AG04450 (cell line): ENCODE data around the gene PLBD1. TPM values are rescaled to one million over a fixed set of nuclear protein-coding genes. Genes with fewer than 3 reads are reported as not detected.

Experiments
- CTCF ChIA-PET: fragments of 300-600, 350-600 bp; formaldehyde crosslinking; extraction: SDS; loops from one replicate; lab custom pipeline; 2022; ENCODE audit warnings: antibody characterized with exemption, inconsistent platforms; lab: Charles Lee
- POLR2A ChIA-PET: fragments of 350-600 bp; formaldehyde crosslinking; extraction: SDS; loops from one replicate; lab custom pipeline; 2021; ENCODE audit warnings: antibody characterized with exemption, inconsistent platforms; lab: Yijun Ruan, JAX
- DNase-seq: peaks from one replicate; pipeline ENCODE4 v3.0.0-alpha.2; 2011; ENCODE audit warnings: low read depth, low spot score
- H3K27ac ChIP-seq: one replicate; pipeline ENCODE4 v1.5.1; 2012; ENCODE audit warnings: low read depth, low read length, control low read depth
- H3K27me3 ChIP-seq: one replicate; pipeline ENCODE4 v1.6.0; 2012; ENCODE audit warnings: low read length; ENCODE audit not compliant: control insufficient read depth, insufficient read depth
- H3K4me3 ChIP-seq: 2 replicates; pipeline ENCODE4 v1.5.1; 2011; ENCODE audit warnings: mild to moderate bottlenecking, low read depth, low read length, control low read depth
- H3K9me3 ChIP-seq: 2 replicates; pipeline ENCODE4 v1.5.1; 2012; ENCODE audit warnings: low read length; ENCODE audit not compliant: control insufficient read depth, insufficient read depth
- CTCF ChIP-seq: IDR thresholded peaks from 2 replicates; pipeline ENCODE4 v1.5.1; 2011; ENCODE audit warnings: low read depth, low read length, control low read depth, inconsistent platforms
- polyA plus RNA-seq: library from polyadenylated mRNA; depleted of rRNA; stranded (reverse); fragments of >200 nt; gene quantifications from 2 replicates; pipeline ENCODE4 v1.2.3, GENCODE V29; 2011

The PLBD1 gene
- polyA plus RNA-seq, 1 experiment = 0.37 TPM

- Histone ChIP-seq H3K9me3 (no peaks in the 10 kb centered on the region), H3K4me3 (no peak overlapping the region), H3K27ac (no peak overlapping the region), H3K27me3 (no peaks in the 10 kb centered on the region)
- TF ChIP-seq CTCF = no peak
- ChIA-PET POLR2A (no interaction called here), CTCF (interaction anchor here (1.5 kb wide), 1 partner anchor 374 kb away, joined by 4 read pairs; no protein-coding TSS in a partner anchor)
- no peak for DNase-seq
Observed at GRCh38 chr12:14611640-14612203, 44.0 kb upstream of the PLBD1 start.

DNA sequence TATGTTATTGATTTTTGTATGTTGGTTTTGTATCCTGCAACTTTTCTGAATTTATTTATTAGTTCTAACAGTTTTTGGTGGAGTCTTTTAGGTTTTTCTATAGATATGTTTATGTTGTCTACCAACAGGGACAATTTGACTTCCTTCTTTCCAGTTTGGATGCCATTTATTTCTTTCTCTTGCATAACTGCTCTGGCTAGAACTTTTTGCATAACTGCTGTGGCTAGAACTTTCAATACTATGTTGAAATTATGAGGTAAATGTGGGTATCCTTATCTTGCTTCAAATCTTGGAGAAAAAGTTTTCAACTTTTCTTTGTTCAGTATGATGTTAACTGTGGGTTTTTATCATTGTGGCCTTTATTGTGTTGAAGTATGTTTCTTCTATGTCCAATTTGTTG lies 39.9 kb upstream of the PLBD1 start:
- no peak for TF ChIP-seq CTCF
- H3K27me3 ChIP-seq = no peaks in the 10 kb centered on the region
- no peak for DNase-seq
- no peak overlapping the region for H3K27ac ChIP-seq
- no peaks in the 10 kb centered on the region for H3K9me3 ChIP-seq
- POLR2A ChIA-PET = no interaction called here
- CTCF ChIA-PET = no interaction called here
- no peak overlapping the region for H3K4me3 ChIP-seq

GRCh38 chr12:14605401-14605989 lies 37.8 kb upstream of the PLBD1 start:
- Histone ChIP-seq H3K27me3 (no peaks in the 10 kb centered on the region), H3K4me3 (no peak overlapping the region), H3K27ac (no peak overlapping the region), H3K9me3 (no peaks in the 10 kb centered on the region)
- CTCF ChIA-PET = no interaction called here
- no peak for DNase-seq
- no peak for TF ChIP-seq CTCF
- POLR2A ChIA-PET = no interaction called here

GRCh38 chr12:14601692-14602478 lies 34.2 kb upstream of the PLBD1 start:
- no peak overlapping the region for H3K27ac ChIP-seq
- no peak overlapping the region for H3K4me3 ChIP-seq
- DNase-seq = no peak
- ChIA-PET CTCF (no interaction called here), POLR2A (no interaction called here)
- no peaks in the 10 kb centered on the region for H3K9me3 ChIP-seq
- no peak for TF ChIP-seq CTCF
- no peaks in the 10 kb centered on the region for H3K27me3 ChIP-seq

DNA sequence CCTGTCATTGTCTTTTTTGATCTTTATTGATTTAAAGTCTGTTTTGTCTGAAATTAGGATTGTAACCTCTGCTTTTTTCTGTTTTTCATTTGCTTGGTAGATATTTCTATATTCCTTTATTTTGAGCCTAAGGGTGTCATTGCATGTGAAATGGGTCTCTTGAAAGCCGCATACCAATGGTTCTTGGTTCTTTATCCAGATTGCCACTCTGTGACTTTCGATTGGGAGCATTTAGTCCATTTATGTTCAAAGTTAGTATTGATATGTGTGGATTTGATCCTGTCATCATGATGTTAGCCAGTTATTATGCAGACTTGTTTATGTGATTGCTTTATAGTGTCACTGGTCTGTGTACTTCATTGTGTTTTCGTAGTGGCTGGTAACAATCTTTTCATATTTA lies 29.8 kb upstream of the PLBD1 start:
- Histone ChIP-seq H3K4me3 (no peak overlapping the region), H3K27me3 (no peaks in the 10 kb centered on the region), H3K27ac (no peak overlapping the region), H3K9me3 (no peaks in the 10 kb centered on the region)
- no peak for TF ChIP-seq CTCF
- ChIA-PET CTCF (no interaction called here), POLR2A (no interaction called here)
- DNase-seq = no peak
